ENCODE data around the gene ARHGAP10.

- TF ChIP-seq GATA2 (IDR thresholded peaks at IDR 0.05; ENCODE audit: low read depth, low read length) = no peak
- no peak for TF ChIP-seq GATA3 (IDR thresholded peaks at IDR 0.05; ENCODE audit: low read depth, low read length)
These were observed 40.2 kb downstream of the ARHGAP10 start for GRCh38 chr4:147772056-147772455.

All from SH-SY5Y (cell line).